ENCODE data around the gene SLC6A20.

Gene SLC6A20

GRCh38 chr3:45777746-45778386 lies 18.5 kb downstream of the SLC6A20 start:
- no peak for DNase-seq (ENCODE audit: low read depth, low spot score)

GRCh38 chr3:45777111-45777745 lies 19.1 kb downstream of the SLC6A20 start:
- DNase-seq (ENCODE audit: low read depth, low spot score), result no peak

- no peak for DNase-seq (ENCODE audit: low read depth, low spot score)
Measured at GRCh38 chr3:45776611-45777010, 19.7 kb downstream of the SLC6A20 start.

GRCh38 chr3:45776301-45776595 lies 20.1 kb downstream of the SLC6A20 start:
- no peak for DNase-seq (ENCODE audit: low read depth, low spot score)

- no peak for DNase-seq (ENCODE audit: low read depth, low spot score)
Measured at GRCh38 chr3:45775571-45776300, 20.6 kb downstream of the SLC6A20 start.

- DNase-seq (ENCODE audit: low read depth, low spot score), result no peak
Measured at GRCh38 chr3:45774581-45775521, 21.5 kb downstream of the SLC6A20 start.

GRCh38 chr3:45773714-45774449 lies 22.5 kb downstream of the SLC6A20 start:
- DNase-seq (ENCODE audit: low read depth, low spot score), result no peak

GRCh38 chr3:45773072-45773471 lies 23.3 kb downstream of the SLC6A20 start:
- no peak for DNase-seq (ENCODE audit: low read depth, low spot score)

- DNase-seq (ENCODE audit: low read depth, low spot score), result no peak
Measured at GRCh38 chr3:45772341-45773035, 23.8 kb downstream of the SLC6A20 start.

- DNase-seq (ENCODE audit: low read depth, low spot score), result no peak
Measured at GRCh38 chr3:45771831-45772230, 24.5 kb downstream of the SLC6A20 start.

- no peak for DNase-seq (ENCODE audit: low read depth, low spot score)
Measured at GRCh38 chr3:45771166-45771775, 25.1 kb downstream of the SLC6A20 start.

- no peak for DNase-seq (ENCODE audit: low read depth, low spot score)
Measured at GRCh38 chr3:45765958-45766357, 30.4 kb downstream of the SLC6A20 start.

- DNase-seq (ENCODE audit: low read depth, low spot score), result no peak
Measured at GRCh38 chr3:45765266-45765851, 31.0 kb downstream of the SLC6A20 start.

- no peak for DNase-seq (ENCODE audit: low read depth, low spot score)
Measured at GRCh38 chr3:45763303-45763675, 33.0 kb downstream of the SLC6A20 start.

GRCh38 chr3:45762647-45763302 lies 33.6 kb downstream of the SLC6A20 start:
- DNase-seq (ENCODE audit: low read depth, low spot score), result no peak

GRCh38 chr3:45761831-45762230 lies 34.5 kb downstream of the SLC6A20 start:
- no peak for DNase-seq (ENCODE audit: low read depth, low spot score)

GRCh38 chr3:45760878-45761711 lies 35.2 kb downstream of the SLC6A20 start:
- DNase-seq (ENCODE audit: low read depth, low spot score), result no peak

GRCh38 chr3:45759851-45760250 lies 36.5 kb downstream of the SLC6A20 start:
- no peak for DNase-seq (ENCODE audit: low read depth, low spot score)

Measured in activated CD4-positive, CD25-positive, alpha-beta regulatory T cell treated with anti-CD3 and anti-CD28 coated beads, Interleukin-2, amount 50 U/mL, for 16 hours (primary cell).